GM19468 (cell line): Measurements from ENCODE around the gene CDX2.
"Not testable (repeated sequence)": the region's sequence is repeated elsewhere in the genome, so short reads cannot be mapped to it uniquely, and the experiment has no call there.

Source experiments
- ATAC-seq: cut with Tn5 transposase; IDR thresholded peaks from one replicate; pipeline ENCODE4 v1.9.1; 2021; ENCODE audit warnings: mild to moderate bottlenecking, moderate library complexity, moderate number of reproducible peaks; ENCODE audit not compliant: unreplicated experiment; ENCODE audit errors: extremely low read depth

The CDX2 gene

GRCh38 chr13:27969082-27969865 lies at the start of gene CDX2:
TSS of gene CDX2 (minus strand) at chr13:27969315. CDS start at chr13:27969006, 309 bp downstream.
- no peak for ATAC-seq

- ATAC-seq = no peak
Observed at GRCh38 chr13:28014301-28014700, 45.2 kb upstream of the CDX2 start.

- ATAC-seq = no peak
Observed at GRCh38 chr13:28013482-28013881, 44.4 kb upstream of the CDX2 start.

GRCh38 chr13:28012896-28013295 lies 43.8 kb upstream of the CDX2 start:
- peak; percentile 87 for ATAC-seq

- no peak for ATAC-seq
Observed at GRCh38 chr13:28012383-28012782, 43.3 kb upstream of the CDX2 start.

GRCh38 chr13:28010046-28010445 lies 40.9 kb upstream of the CDX2 start:
- ATAC-seq = no peak

- ATAC-seq = not testable (repeated sequence)
Observed at GRCh38 chr13:28005016-28005415, 35.9 kb upstream of the CDX2 start.

- ATAC-seq = no peak
Observed at GRCh38 chr13:28002886-28003698, 34.0 kb upstream of the CDX2 start.

- ATAC-seq = no peak
Observed at GRCh38 chr13:28001837-28002473, 32.8 kb upstream of the CDX2 start.

GRCh38 chr13:28001049-28001448 lies 31.9 kb upstream of the CDX2 start:
- ATAC-seq = no peak

- ATAC-seq = no peak
Observed at GRCh38 chr13:28000567-28000966, 31.5 kb upstream of the CDX2 start.

GRCh38 chr13:27997904-27998522 lies 28.9 kb upstream of the CDX2 start:
- ATAC-seq = no peak

GRCh38 chr13:27991881-27992280 lies 22.8 kb upstream of the CDX2 start:
- ATAC-seq = no peak

GRCh38 chr13:27988520-27988919 lies 19.4 kb upstream of the CDX2 start, which contains the start of gene URAD:
TSS of gene URAD (minus strand) at chr13:27988693. CDS start at chr13:27988637, 56 bp downstream.
- ATAC-seq = no peak

- ATAC-seq = no peak
Observed at GRCh38 chr13:27985600-27985999, 16.5 kb upstream of the CDX2 start.

- no peak for ATAC-seq
Observed at GRCh38 chr13:27982361-27982760, 13.2 kb upstream of the CDX2 start.

- ATAC-seq = no peak
Observed at GRCh38 chr13:27981006-27981708, 12.0 kb upstream of the CDX2 start.

GRCh38 chr13:27980280-27980998 lies 11.3 kb upstream of the CDX2 start:
- ATAC-seq = no peak

- ATAC-seq = no peak
Observed at GRCh38 chr13:27979765-27980279, 10.7 kb upstream of the CDX2 start.
